Liver (tissue), 9 donors: ENCODE data around the gene EFCAB11. TPM values are rescaled to one million over a fixed set of nuclear protein-coding genes. Genes with fewer than 3 reads are reported as not detected.
"Not testable (repeated sequence)": the region's sequence is repeated elsewhere in the genome, so short reads cannot be mapped to it uniquely, and the experiment has no call there.

Experiments used
- DNase-seq: peaks from one replicate; pipeline ENCODE4 v3.0.0-alpha.2; 2017; ENCODE audit warnings: low spot score
- H3K27ac ChIP-seq, 2 donors: one replicate each; pipeline ENCODE4 v1.7.0; 2013; ENCODE audit warnings: inconsistent platforms in 2 of 2, low read length in 2 of 2, control low read depth in 1 of 2, low read depth in 1 of 2, mild to moderate bottlenecking in 1 of 2
- H3K27me3 ChIP-seq, 4 donors: one replicate each; pipeline versions ENCODE4 v1.6.1 to v1.7.0; 2013; ENCODE audit warnings: low read length in 3 of 4, inconsistent platforms in 1 of 4, mild to moderate bottlenecking in 1 of 4, moderate library complexity in 1 of 4; ENCODE audit not compliant: control insufficient read depth in 4 of 4, insufficient read depth in 4 of 4
- H3K36me3 ChIP-seq, 4 donors: one replicate each; pipeline versions ENCODE4 v1.6.1 to v1.7.0; 2013; ENCODE audit warnings: low read length in 3 of 4, mild to moderate bottlenecking in 3 of 4, low read depth in 1 of 4, moderate library complexity in 1 of 4; ENCODE audit not compliant: control insufficient read depth in 4 of 4, insufficient read depth in 3 of 4
- H3K4me1 ChIP-seq, 4 donors: one replicate each; pipeline versions ENCODE4 v1.6.1 to v1.7.0; 2013; ENCODE audit warnings: low read length in 3 of 4, mild to moderate bottlenecking in 3 of 4, moderate library complexity in 1 of 4; ENCODE audit not compliant: control insufficient read depth in 4 of 4, insufficient read depth in 4 of 4
- H3K4me3 ChIP-seq, 3 donors: one replicate each; pipeline versions ENCODE4 v1.6.1 to v1.7.0; 2013; ENCODE audit warnings: low read length in 3 of 3, control low read depth in 1 of 3, low read depth in 1 of 3, mild to moderate bottlenecking in 1 of 3
- H3K9ac ChIP-seq, 2 donors: one replicate each; pipeline ENCODE4 v1.7.0; 2013; ENCODE audit warnings: low read length in 2 of 2, mild to moderate bottlenecking in 2 of 2, moderate library complexity in 2 of 2, control low read depth in 1 of 2, low read depth in 1 of 2
- H3K9me3 ChIP-seq, 4 donors: one replicate each; pipeline versions ENCODE4 v1.6.1 to v1.7.0; 2013; ENCODE audit warnings: low read length in 3 of 4; ENCODE audit not compliant: control insufficient read depth in 4 of 4
- EGR1 ChIP-seq, 2 donors: IDR thresholded peaks; 2 replicates each; pipeline ENCODE4 v1.6.1; 2016 to 2018; ENCODE audit warnings: antibody characterized with exemption in 2 of 2, low read depth in 2 of 2
- FOXA1 ChIP-seq: IDR thresholded peaks from 2 replicates; pipeline ENCODE4 v1.6.1; 2016; ENCODE audit warnings: antibody characterized with exemption
- GABPA ChIP-seq, 2 donors: IDR thresholded peaks in 1 of 2; conservative IDR thresholded peaks in 1 of 2; 2 replicates each; pipeline ENCODE4 v1.6.1; 2016; ENCODE audit warnings: antibody characterized with exemption in 2 of 2, mild to moderate bottlenecking in 1 of 2, moderate library complexity in 1 of 2
- JUND ChIP-seq, 2 donors: IDR thresholded peaks; 2 replicates each; pipeline ENCODE4 v1.6.1; 2016; ENCODE audit warnings: antibody characterized with exemption in 2 of 2
- NR2F2 ChIP-seq: IDR thresholded peaks from 2 replicates; pipeline ENCODE4 v1.6.1; 2016; ENCODE audit warnings: antibody characterized with exemption
- RAD21 ChIP-seq, 2 donors: IDR thresholded peaks; 2 replicates each; pipeline ENCODE4 v1.6.1; 2016; ENCODE audit warnings: antibody characterized with exemption in 2 of 2, mild to moderate bottlenecking in 2 of 2
- RXRA ChIP-seq, 2 donors: IDR thresholded peaks; 2 replicates each; pipeline ENCODE4 v1.6.1; 2017 to 2018; ENCODE audit warnings: antibody characterized with exemption in 2 of 2, mild to moderate bottlenecking in 1 of 2
- SP1 ChIP-seq: IDR thresholded peaks from 2 replicates; pipeline ENCODE4 v1.6.1; 2018; ENCODE audit warnings: antibody characterized with exemption, mild to moderate bottlenecking
- WGBS: extraction: QIAGEN DNeasy Blood & Tissue Kit; methylation state at CpG from one replicate; pipeline ENCODE4 v1.1.7; 2013; 5-methylcytosine and 5-hydroxymethylcytosine counted together
- polyA plus RNA-seq, 2 donors: library from polyadenylated mRNA; stranded (reverse) in 1 of 2; unstranded in 1 of 2; fragments of 200-250 nt in 1 of 2; fragments of >200 nt in 1 of 2; fragmentation: Nextera tagmentation in 1 of 2; extraction: Ambion mirVana in 1 of 2; gene quantifications; one replicate each; pipeline versions ENCODE4 v1.2.1 to v1.2.3, GENCODE V29; 2013 to 2015
- total RNA-seq, 2 donors: library from RNA; depleted of rRNA; stranded (reverse); fragments of >200 nt; gene quantifications; one replicate each; pipeline ENCODE4 v1.2.3, GENCODE V29; 2014
- TF ChIP-seq, protein P1 (sequence below): IDR thresholded peaks from 2 replicates; pipeline ENCODE4 v1.6.1; 2016; ENCODE audit warnings: antibody characterized with exemption
- TF ChIP-seq, protein P2 (sequence below): IDR thresholded peaks from 2 replicates; pipeline ENCODE4 v1.6.1; 2016; ENCODE audit warnings: antibody characterized with exemption
- TF ChIP-seq, protein P3 (sequence below): IDR thresholded peaks from 2 replicates; pipeline ENCODE4 v1.6.1; 2016; ENCODE audit warnings: antibody characterized with exemption, mild to moderate bottlenecking
- TF ChIP-seq, protein P4 (sequence below): fragments of 150-350 bp; IDR thresholded peaks from 2 replicates; pipeline ENCODE4 v1.5.1; 2017; ENCODE audit warnings: improper control_type of control experiment, low read depth, low read length; ENCODE audit not compliant: missing input control
- donor health status: healthy.
- donor health status: healthy.
- donor health status: healthy.
- donor health status: healthy.
- donor health status: healthy.

Gene EFCAB11
- total and polyA plus RNA-seq, 4 donors, result 2.1 to 4.7 (median 3.4) TPM

DNA sequence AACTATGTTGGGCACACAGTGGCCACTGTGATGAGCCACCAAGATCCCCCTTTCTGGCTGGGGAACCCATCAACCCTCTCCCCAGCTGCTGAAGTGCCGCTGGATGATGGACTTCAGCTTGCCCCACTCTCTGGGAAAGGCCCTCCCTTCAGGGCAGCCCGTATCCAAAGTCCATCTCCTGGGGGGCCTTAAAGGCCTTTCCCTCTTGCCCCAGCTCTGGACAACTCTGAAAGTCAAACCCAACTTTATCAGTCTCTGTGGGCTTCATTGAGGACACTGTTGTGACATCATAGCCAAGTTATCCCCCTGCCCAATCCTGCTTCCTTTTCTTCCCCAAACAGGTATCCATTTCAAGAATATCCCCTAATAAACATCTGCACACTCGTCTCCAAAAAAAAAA, 61.1 kb downstream of the EFCAB11 start:
- not testable (repeated sequence) for DNase-seq
- WGBS, result 90% methylated on average over 3 of the region's 3 CpGs

DNA sequence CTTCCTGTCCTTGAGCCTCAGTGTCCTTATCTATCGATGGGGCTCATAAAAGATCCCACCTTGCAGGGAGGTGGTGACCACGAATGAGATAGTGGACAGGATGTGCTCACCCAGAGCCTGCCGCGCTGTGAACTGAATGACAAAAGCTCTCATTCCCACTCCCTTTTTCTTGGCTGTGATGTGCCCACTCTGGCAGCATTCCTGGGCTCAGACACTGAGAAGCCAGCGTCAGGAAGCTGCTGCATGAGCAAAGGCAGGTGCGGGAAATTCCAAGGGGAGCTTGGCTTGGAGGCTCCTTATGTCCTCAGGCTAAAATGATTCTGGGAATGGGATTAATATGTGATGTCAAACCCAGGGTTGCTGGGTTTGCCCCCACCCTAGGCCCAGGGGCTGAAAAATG, 61.6 kb downstream of the EFCAB11 start:
- Histone ChIP-seq H3K4me1 (no peaks in the 10 kb centered on the region), H3K27me3 (no peaks in the 10 kb centered on the region), H3K9ac (no peak overlapping the region), H3K4me3 (no peak overlapping the region), H3K36me3 (no peaks in the 10 kb centered on the region), H3K9me3 (no peaks in the 10 kb centered on the region), H3K27ac (no peak overlapping the region)
- DNase-seq, result no peak
- TF ChIP-seq NR2F2 (no peak), EGR1 (IDR thresholded peaks at IDR 0.05; ENCODE audit: low read depth in 2 of 2) (no peak), SP1 (no peak), FOXA1 (no peak)
- TF ChIP-seq, protein P1, sequence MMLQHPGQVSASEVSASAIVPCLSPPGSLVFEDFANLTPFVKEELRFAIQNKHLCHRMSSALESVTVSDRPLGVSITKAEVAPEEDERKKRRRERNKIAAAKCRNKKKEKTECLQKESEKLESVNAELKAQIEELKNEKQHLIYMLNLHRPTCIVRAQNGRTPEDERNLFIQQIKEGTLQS, result no peak
- WGBS, result 89% methylated on average over 6 of the region's 6 CpGs

More for the DNA sequence above, 61.1 kb downstream of the EFCAB11 start:
- H3K4me3 ChIP-seq, H3K27ac ChIP-seq, H3K9ac ChIP-seq, H3K27me3 ChIP-seq, H3K4me1 ChIP-seq, H3K9me3 ChIP-seq, H3K36me3 ChIP-seq: not testable (repeated sequence)

DNA sequence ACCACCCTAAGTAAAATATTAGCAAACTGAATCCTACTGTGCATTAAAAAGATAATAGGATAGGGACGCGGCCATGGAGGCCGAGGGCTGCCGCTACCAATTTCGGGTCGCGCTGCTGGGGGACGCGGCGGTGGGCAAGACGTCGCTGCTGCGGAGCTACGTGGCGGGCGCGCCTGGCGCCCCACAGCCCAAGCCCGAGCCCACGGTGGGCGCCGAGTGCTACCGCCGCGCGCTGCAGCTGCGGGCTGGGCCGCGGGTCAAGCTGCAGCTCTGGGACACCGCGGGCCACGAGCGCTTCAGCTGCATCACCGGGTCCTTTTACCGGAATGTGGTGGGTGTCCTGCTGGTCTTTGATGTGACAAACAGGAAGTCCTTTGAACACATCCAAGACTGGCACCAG, 62.8 kb downstream of the EFCAB11 start:
- not testable (repeated sequence) for H3K4me3 ChIP-seq, H3K27me3 ChIP-seq, H3K4me1 ChIP-seq, DNase-seq, H3K9me3 ChIP-seq, H3K36me3 ChIP-seq, H3K9ac ChIP-seq, H3K27ac ChIP-seq
- 96% methylated on average over 35 of the region's 35 CpGs for WGBS

DNA sequence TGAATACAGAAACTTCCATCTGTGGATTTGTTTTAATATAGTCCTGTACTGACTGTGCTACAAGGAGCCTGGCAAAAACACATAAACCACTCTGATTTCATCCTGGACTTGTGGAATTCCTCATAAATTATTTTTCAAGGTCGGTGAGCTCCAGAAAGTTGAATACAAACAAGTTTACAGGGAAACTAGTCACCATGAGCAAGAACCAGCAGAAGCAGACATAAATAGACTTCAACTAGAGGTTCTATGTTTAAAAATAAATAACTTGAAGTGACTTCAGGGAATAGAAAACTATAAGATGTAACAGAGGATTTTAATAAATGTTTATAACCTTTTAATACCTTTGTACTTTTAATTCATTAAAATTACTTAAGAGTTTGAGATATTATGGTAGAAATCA, 63.5 kb downstream of the EFCAB11 start:
- no peak overlapping the region for H3K27ac ChIP-seq
- no peak for TF ChIP-seq FOXA1
- TF ChIP-seq, protein P2, sequence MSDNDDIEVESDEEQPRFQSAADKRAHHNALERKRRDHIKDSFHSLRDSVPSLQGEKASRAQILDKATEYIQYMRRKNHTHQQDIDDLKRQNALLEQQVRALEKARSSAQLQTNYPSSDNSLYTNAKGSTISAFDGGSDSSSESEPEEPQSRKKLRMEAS, result no peak
- H3K9ac ChIP-seq, result no peak overlapping the region
- no peak overlapping the region for H3K4me3 ChIP-seq
- no peaks in the 10 kb centered on the region for H3K36me3 ChIP-seq
- H3K27me3 ChIP-seq, result no peaks in the 10 kb centered on the region
- no peak for DNase-seq
- no peaks in the 10 kb centered on the region for H3K4me1 ChIP-seq
- no peaks in the 10 kb centered on the region for H3K9me3 ChIP-seq
- 94% methylated on average over 1 of the region's 1 CpG for WGBS

DNA sequence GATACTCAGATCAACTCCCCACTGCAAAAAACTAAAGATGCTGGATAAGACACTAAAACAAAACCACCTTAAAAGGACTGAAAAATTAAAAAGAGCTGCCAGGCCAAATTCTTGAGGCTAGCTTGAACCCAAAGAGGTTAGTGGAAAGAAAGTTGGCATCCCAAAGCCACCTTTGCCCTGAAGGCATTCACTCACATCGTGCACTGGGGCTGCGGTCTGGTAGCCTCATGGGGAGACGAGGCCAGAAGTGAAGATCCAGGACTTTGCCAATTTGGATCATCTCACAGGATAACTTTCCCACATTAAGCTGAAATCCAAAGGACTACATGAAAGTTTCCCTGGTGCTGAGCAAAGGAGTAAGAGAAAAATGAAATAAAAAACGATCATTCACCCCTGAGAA, 63.9 kb downstream of the EFCAB11 start:
- Histone ChIP-seq H3K36me3 (no peaks in the 10 kb centered on the region), H3K4me3 (no peak overlapping the region), H3K27me3 (no peaks in the 10 kb centered on the region), H3K9ac (no peak overlapping the region), H3K4me1 (no peaks in the 10 kb centered on the region), H3K9me3 (no peaks in the 10 kb centered on the region), H3K27ac (no peak overlapping the region)
- 95% methylated on average over 4 of the region's 4 CpGs for WGBS
- DNase-seq, result no peak
- TF ChIP-seq, protein P3, sequence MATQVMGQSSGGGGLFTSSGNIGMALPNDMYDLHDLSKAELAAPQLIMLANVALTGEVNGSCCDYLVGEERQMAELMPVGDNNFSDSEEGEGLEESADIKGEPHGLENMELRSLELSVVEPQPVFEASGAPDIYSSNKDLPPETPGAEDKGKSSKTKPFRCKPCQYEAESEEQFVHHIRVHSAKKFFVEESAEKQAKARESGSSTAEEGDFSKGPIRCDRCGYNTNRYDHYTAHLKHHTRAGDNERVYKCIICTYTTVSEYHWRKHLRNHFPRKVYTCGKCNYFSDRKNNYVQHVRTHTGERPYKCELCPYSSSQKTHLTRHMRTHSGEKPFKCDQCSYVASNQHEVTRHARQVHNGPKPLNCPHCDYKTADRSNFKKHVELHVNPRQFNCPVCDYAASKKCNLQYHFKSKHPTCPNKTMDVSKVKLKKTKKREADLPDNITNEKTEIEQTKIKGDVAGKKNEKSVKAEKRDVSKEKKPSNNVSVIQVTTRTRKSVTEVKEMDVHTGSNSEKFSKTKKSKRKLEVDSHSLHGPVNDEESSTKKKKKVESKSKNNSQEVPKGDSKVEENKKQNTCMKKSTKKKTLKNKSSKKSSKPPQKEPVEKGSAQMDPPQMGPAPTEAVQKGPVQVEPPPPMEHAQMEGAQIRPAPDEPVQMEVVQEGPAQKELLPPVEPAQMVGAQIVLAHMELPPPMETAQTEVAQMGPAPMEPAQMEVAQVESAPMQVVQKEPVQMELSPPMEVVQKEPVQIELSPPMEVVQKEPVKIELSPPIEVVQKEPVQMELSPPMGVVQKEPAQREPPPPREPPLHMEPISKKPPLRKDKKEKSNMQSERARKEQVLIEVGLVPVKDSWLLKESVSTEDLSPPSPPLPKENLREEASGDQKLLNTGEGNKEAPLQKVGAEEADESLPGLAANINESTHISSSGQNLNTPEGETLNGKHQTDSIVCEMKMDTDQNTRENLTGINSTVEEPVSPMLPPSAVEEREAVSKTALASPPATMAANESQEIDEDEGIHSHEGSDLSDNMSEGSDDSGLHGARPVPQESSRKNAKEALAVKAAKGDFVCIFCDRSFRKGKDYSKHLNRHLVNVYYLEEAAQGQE, result no peak
- TF ChIP-seq RAD21 (IDR thresholded peaks at IDR 0.05), result no peak
- TF ChIP-seq RXRA (IDR thresholded peaks at IDR 0.05), result no peak
- TF ChIP-seq JUND (IDR thresholded peaks at IDR 0.05), result no peak
- TF ChIP-seq SP1, result no peak
- TF ChIP-seq GABPA (IDR thresholded peaks at IDR 0.05 in 1 of 2, conservative IDR thresholded peaks at IDR 0.05 in 1 of 2), result no peak
- TF ChIP-seq, protein P4, sequence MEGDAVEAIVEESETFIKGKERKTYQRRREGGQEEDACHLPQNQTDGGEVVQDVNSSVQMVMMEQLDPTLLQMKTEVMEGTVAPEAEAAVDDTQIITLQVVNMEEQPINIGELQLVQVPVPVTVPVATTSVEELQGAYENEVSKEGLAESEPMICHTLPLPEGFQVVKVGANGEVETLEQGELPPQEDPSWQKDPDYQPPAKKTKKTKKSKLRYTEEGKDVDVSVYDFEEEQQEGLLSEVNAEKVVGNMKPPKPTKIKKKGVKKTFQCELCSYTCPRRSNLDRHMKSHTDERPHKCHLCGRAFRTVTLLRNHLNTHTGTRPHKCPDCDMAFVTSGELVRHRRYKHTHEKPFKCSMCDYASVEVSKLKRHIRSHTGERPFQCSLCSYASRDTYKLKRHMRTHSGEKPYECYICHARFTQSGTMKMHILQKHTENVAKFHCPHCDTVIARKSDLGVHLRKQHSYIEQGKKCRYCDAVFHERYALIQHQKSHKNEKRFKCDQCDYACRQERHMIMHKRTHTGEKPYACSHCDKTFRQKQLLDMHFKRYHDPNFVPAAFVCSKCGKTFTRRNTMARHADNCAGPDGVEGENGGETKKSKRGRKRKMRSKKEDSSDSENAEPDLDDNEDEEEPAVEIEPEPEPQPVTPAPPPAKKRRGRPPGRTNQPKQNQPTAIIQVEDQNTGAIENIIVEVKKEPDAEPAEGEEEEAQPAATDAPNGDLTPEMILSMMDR, result no peak
